HG03066 (cell line): Measurements from ENCODE around the gene NME2.
A peak's percentile ranks its signal among the peaks of the same experiment; 100 is the strongest.
"Not testable (repeated sequence)": the region's sequence is repeated elsewhere in the genome, so short reads cannot be mapped to it uniquely, and the experiment has no call there.

Experiments
- ATAC-seq: cut with Tn5 transposase; IDR thresholded peaks from one replicate; pipeline ENCODE4 v1.9.1; 2021; ENCODE audit warnings: low read depth; ENCODE audit not compliant: unreplicated experiment

Gene NME2

DNA sequence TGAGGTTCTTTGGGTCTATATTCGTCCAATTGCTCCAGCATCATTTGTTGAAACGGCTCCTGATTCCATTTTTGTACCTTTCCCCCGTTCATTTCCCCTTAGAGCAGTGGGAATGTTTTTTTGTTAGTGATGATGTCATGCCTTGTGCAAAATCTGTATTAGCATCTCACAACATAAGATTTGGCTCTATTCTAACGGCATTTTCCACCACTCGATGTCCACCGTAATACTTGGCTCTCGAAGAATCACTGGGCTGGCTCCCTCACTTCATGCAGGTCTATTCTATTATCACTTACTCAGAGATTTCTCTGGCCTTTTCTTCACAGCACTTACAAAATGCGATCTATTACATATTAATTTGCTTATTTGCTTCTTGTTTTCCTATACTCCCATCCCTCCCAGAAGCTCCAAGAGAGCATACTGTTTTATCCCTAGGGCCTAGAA lies 13.4 kb upstream of the NME2 start:
- no peak for ATAC-seq

DNA sequence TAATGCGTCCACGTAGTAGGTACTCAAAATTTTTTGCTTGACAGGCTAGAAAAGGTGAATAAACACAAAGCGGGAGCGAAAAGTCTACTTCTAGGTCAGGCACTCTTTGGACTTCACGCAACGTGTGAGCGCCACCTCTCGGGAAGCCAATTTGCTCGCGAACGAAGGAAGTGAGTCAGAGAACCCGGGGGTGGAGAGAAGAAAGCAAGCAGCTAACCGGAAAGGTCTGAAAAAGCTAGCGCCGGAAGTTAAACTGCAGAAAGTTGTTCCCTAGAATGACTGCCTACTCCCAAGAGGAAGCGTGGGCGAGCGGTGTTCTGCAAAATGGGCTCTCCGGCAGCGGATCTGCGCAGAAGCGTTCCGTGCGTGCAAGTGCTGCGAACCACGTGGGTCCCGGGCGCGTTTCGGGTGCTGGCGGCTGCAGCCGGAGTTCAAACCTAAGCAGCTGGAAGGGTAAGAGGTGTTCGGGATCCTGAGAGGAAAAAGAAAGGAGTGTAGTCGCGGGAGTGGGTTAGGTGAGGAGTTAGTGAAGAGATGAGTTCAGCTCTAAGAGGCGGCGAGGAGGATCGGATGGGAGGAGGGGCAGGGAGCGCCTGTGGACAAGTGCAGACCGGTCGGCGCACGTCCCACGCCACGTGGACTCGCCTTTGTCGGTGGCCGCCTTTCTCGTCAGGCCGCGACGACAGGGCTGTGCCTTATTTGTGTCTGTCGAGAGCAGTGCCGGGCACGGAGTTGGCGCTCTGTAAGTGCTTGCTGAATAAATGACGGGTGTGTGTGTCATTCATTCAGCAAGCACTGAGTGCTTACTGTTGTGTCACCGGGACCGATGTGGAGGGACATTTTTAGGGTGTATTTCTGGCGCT lies 12.8 kb upstream of the NME2 start, which contains the start of gene NME1:
Gene NME1, plus strand, starts transcription at position 350 of the 863 bp plus-strand sequence. CDS start 2,096 bp downstream, outside the sequence.
- ATAC-seq = peak; percentile 91

DNA sequence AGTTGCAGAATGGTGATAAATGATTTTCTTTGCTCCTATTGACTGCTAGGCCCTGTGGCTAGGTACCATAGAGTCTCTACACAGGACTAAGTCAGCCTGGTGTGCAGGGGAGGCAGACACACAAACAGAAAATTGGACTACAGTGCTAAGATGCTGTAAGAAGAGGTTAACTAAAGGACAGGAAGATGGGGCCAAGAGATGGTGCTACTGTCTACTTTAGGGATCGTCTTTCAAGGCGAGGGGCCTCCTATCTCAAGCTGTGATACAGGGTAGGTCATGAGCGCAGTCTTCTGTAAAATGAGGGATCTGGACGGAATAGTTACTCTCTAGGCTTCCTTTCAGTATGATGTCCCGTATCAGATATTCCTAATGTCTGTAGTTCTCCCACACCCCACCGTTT lies 12.0 kb upstream of the NME2 start:
- ATAC-seq = no peak

DNA sequence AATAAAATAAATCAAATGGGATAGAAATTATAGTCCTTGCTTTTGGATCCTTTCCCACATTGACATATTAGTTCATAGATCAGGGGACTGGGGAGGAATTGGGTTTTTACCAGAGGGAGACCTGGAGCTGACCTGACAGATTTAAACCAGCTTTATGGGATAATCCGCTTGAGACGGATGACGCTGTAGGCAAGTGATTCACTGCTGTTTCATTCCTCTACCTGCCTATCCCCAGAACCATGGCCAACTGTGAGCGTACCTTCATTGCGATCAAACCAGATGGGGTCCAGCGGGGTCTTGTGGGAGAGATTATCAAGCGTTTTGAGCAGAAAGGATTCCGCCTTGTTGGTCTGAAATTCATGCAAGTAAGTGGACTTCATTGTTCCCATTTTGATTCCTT lies 10.8 kb upstream of the NME2 start:
- ATAC-seq = no peak

DNA sequence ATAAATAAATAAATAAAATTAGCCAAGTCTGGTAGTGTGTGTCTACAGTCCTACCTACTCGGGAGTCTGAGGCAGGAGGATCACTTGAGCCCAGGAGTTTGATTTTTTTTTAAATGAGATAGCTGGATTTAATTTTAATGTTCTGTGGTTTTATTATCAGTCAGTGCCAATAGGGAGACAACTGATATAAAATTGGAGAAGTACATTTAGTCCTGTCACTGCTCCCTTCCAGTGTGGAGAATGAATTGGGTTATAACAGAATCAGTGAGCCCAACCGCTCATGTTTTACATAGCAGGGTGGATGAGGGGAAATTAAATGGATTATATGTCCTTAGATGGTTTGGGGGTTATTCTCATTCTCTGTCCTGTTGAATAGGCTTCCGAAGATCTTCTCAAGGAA lies 6.6 kb upstream of the NME2 start:
- ATAC-seq = no peak

DNA sequence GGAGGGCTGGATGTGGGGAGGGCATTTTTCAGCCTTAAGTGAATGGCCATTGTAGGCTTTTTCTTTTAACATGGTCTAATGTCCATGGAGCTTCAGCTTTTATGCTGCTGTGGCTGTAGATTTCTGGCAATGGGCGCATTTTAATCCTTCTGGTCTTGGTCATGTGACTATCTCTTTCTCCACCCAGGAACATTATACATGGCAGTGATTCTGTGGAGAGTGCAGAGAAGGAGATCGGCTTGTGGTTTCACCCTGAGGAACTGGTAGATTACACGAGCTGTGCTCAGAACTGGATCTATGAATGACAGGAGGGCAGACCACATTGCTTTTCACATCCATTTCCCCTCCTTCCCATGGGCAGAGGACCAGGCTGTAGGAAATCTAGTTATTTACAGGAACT lies 4.7 kb upstream of the NME2 start:
- no peak for ATAC-seq

DNA sequence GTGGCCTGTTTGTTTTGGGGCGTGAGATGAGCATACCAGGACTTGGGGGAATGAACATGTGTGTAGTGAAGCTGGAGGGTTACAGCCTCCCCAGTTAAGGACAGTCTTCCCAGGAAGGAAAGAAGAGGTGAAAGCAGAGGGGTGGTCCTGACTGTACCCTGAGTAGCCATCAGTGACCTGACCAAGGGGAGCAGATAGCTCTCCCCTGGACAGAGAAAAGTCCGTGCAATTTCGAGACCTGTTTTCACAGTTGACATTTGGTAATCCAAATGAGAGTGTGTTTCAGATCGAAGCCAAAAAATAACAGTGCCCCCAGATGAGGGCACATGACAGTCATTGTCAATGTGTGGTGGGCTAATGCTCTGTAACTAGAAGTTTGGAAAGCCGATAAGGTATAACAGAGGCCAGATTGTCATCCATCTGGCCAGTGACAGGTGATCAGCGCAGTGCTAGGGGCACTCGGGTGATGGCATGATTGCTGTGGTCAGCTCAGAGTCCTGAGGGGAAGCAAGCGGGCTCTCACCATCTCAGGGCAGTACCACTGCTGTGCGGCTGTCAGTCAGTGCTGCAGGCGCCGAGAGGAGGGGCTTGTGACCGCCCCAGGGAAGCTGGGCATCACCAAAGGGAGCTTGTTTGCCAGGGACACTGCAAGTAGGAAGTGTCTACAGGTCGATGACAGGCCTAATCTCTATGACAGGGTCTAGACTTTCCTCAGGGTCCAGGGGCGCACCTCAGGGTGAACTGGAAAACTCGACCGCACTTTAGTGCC lies 1.1 kb upstream of the NME2 start:
- no peak for ATAC-seq

DNA sequence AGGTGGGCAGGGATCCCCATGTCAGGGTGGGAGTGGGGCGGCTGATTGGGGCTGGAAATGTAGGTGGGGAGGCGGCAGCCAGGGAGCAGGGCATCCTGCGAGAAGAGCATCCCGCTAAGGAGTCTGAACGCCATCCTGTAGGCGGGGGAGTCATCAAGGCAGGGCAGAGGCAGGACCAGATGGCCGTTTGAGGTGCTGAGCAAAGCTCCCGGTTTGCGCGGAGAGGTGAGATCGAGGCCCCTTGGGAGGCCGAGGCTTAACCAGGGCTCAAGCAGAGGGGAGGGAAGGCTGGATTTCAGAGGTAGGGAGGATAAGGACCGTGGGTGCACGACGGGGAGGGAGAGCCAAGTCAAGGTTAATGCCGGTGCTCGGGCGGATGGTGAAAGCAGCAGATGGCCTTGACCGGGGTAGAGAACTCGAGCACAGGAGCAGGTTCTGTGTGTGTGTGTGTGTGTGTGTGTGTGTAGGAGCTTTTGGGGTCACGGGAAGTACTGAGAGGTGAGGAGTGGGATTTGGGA lies 472 bp upstream of the NME2 start:
- ATAC-seq = peak; percentile 2

DNA sequence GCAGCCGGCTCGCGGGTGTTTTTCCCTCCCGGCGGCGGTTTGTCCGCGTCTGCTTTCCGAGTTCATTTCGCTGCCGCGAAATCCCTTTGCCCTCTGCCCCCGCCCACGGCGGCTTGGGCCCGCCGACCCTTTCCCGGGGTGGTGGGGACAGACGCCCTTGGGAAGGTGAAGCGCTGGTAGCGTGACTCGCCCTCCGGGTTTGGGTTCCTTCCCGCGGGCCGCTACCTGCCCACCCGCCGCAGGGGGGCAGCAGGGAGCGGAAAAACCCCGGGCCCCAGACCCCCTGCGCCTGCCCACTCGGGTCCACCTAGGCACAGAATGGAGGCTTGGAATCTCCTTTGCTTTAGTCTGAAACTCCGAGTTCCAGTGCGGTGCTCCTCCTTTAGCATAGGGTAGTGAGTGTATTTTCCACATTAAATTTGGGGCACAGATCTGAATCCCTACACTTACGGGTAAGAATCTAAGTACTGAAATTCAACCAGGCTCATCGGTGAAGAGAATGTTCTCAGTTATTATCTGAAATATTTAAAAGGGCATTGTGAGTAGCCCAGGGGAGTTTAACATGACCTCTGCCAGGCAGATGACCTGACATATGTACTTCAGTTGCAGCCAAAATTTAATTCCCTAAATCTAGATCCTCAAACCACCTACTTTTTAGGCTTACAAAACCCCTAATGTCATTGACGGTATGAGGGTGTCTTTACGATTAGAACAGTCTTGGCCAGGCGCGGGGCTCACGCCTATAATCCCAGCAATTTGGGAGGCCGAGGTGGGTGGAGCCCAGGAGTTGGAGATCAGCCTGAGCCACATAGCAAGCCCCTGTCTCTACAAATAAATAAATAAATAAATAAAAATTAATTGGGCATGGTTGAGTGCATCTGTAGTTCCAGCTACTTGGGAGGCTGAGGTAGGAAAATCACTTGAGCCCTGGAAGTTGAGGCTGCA lies 1.0 kb downstream of the NME2 start:
- ATAC-seq = peak; percentile 47

DNA sequence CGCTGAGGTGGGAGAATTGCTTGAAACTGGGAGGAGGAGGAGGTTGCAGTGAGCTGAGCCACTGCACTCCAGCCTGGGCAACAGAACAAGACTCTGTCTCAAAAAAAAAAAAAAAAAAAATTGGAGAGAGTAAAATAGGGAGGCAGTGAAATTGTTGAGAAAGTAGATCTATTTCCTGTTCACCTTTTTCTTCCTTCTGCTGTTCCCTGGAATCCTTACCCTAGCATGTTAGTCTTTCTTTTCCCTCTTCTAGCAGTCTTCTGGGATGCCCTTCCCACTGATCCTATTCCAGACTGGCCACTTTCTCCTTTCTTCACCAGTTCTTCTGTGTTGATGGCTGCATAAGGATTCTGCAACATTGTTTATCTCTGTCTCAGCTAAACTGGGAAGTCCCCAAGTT lies 3.1 kb downstream of the NME2 start:
- ATAC-seq = no peak

DNA sequence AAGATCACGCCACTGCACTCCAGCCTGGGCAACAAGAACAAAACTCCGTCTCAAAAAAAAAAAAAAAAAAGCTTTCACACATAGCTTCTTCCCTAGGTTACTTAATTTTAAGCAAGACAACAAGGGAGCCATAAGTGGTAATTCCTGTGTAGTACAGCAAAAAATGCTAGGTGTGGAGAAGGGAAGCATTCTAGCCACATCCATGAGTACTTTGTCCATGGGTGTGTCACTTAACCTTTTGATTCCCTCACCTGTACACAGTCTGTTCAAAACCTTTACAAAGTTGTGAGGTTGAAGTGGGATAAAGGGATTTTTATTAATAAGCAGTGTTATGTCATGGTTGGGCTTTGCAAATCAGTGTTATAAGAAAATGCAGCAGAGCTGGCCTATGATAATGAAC lies 4.5 kb downstream of the NME2 start:
- no peak for ATAC-seq

DNA sequence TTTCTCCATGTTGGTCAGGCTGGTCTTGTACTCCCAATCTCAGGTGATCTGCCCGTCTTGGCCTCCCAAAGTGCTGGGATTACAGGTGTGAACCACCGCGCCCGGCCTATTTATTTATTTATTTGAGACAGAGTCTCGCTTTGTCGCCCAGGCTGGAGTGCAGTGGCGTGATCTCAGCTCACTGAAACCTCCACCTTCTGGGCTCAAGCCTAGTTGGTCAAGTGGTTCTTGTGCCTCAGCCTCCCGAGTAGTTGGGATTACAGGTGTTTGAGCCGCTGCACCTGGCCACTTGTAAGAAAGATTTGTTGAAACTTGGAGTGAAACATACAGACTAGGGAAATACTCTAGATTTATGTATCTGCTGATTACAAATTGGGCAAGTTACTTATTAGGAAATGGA lies 5.8 kb downstream of the NME2 start:
- ATAC-seq = not testable (repeated sequence)

DNA sequence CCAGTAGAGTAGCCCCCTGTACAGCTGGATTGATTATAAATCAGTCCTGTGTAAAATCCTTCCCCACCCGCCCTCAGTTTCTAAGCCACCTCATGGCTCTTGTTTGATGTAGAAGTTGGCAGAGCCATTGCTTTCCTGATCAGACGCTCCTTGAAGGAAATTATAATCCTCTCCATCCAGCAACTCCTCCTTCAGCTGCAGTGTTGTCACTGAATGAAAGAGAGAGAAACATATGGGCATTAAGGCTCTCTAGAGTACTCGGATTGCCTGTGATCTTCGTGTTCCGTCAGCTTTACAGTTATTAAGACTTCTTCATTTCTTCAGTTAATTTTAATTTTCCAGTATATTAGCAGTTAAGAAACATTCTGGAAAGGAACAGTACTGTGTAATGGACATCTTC lies 14.3 kb downstream of the NME2 start:
- ATAC-seq = no peak

DNA sequence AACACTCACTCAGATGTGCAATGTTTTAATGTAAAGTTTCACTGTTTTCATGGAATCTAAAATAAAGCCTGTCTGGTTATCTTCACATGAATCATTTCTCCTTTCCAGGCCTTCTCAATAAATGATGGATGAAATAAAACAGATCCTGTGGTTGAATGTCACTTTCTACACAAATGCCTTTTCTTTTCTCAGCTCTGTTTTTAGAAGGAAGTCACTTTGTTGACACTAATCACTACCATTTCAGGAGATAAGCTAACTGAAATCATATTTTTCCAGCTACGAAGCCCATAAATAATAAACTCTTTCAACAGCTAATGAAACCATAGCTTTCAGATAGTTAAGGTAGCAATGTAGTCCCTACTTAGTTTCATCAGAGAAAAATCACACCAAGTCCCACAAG lies 17.9 kb downstream of the NME2 start:
- ATAC-seq = no peak

DNA sequence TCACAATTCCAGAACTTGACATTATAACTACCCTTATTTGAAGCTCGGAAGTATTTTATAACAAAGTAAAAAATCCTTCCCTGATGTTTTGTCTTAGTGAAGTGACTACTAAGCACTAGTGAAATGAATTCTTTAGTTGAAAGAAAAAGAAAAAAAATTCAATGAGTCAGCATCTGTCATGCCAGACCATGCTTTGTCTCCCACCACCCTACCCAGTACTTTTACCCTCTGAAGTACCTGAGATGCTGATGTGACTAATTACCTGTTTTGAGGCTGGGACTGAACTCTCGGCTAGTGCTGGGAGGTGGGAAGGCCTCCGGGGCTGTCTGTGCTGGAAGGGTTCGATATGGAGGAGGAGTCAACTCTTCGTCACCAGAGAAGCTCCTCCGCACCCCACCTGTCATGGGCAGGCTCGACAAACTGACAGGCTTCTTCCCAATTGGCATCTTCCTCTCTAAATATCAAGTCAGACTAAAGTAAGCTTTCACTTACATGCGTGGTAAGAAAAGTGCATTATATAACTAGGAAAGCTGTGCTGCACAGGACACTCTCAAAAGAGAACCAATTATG lies 19.6 kb downstream of the NME2 start:
- ATAC-seq = no peak

DNA sequence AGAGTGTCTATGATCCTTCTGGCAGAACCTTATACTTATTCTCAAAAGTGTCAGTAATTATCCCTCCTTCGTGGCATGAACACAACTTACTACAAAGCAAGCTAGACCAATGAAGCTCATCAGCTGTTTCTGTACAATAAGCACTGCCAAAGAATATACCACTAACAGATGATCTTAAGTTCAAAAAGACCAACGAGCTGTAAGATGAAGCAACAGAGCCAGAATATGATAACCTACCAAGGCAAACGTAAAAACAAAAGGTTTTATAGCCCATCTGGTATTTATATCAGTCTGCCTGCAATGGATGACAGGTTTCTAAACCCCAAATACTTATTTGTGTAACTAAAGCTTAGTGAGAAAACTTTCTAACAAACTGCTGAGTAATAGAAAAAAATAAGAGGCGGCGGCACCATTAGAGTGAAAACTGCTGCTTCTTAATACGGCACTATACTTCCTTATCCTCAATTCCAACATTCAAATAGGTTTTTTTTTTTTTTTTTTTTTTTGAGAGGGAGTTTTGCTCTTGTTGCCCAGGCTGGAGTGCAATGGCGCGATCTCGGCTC lies 22.1 kb downstream of the NME2 start:
- ATAC-seq = no peak

DNA sequence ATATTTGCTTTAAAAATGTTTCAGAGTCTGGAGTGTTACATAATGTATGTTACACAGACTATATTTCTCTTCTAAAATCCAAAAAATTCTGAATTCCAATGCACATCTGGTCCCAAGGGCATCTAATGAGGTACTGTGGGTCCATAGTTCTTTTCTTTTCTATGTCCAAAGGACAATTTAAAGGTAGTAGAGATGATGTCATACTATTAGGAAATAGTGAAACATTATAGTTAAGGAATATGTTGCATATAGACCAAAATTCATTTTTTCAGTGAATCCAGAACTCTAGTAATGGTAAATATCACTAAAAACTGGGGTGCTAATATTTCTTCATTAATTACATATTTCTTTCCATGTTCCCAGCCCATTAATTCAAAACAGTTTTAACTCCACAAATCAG lies 23.0 kb downstream of the NME2 start:
- ATAC-seq = no peak

DNA sequence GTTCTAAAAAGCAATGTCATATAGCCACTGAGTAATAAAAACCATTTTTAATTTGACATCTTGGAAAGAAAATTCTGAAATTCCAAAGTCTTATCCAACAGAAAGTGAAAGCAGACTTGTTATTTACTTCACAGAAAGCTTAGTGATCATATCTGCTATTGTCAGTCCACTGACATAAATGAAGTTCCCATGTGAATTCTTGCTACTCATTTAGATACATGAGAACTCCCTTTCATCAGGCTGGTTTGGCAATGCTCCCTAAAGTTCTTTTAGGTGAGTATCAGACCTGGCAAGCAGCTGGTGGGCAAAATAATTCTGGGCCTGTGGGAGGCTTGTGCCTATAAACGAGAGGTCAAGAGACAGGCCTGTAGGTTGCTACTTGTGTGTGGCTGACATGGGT lies 23.4 kb downstream of the NME2 start:
- ATAC-seq = no peak

DNA sequence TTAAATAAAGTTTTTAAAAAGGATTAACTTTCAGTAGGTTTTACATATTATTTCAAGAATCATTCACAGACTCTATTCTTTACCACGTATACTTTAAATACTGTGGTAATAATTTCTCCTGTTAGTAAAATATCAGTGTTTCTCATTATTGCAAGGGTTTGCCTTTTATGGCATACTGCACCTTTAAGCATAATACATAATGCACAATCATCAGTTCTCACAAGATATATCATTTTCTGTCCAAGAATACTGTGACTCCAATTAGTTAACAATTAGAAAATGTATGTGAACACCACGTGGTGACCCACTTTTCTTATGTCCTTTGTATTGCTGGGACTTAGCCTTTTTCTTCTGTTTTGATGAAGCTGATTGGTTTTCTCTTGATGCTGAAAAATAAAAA lies 25.7 kb downstream of the NME2 start:
- no peak for ATAC-seq

DNA sequence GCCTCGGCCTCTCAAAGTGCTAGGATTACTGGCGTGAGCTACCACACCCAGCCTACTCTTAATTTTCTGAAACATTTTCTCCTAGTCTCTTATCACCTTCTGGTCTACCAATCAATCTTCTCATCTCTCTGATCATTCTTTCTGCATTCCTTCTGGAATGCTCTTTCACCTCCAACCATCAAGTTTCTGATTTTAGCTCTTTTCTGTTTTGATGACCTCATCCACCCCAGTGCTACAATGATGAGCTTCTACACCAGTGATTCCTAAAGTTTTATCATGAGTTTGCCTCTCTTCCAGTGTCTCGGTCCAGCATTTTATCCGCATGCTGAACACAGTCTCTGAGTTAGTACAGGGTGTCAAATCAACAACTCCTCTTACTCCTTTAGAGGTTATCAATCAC lies 31.5 kb downstream of the NME2 start:
- no peak for ATAC-seq
